Loucy (cell line): ENCODE data around the gene NAV1.
"Not testable (repeated sequence)": the region's sequence is repeated elsewhere in the genome, so short reads cannot be mapped to it uniquely, and the experiment has no call there.

Experiments used
- H2AFZ ChIP-seq: fragments of 200-600 bp; sonication (generic); 2 replicates; pipeline ENCODE4 v1.6.0; 2016; ENCODE audit warnings: antibody characterized with exemption, mild to moderate bottlenecking, low read length, moderate library complexity
- H3F3A ChIP-seq: fragments of 200-600 bp; 2 replicates; pipeline ENCODE4 v1.6.0; 2016; ENCODE audit warnings: antibody characterized with exemption, low read depth, mild to moderate bottlenecking
- H3K27me3 ChIP-seq: fragments of 200-600 bp; sonication (generic); 2 replicates; pipeline ENCODE4 v1.6.1; 2014; ENCODE audit warnings: low read length, mild to moderate bottlenecking; ENCODE audit not compliant: insufficient read depth, poor library complexity, severe bottlenecking
- H3K36me3 ChIP-seq: fragments of 200-600 bp; sonication (generic); 2 replicates; pipeline ENCODE4 v1.6.1; 2016; ENCODE audit warnings: low read length; ENCODE audit not compliant: insufficient read depth
- H3K4me1 ChIP-seq: fragments of 200-600 bp; sonication (generic); 2 replicates; pipeline ENCODE4 v1.5.1; 2014; ENCODE audit warnings: low read length, mild to moderate bottlenecking; ENCODE audit not compliant: insufficient read depth, poor library complexity, severe bottlenecking
- H3K4me2 ChIP-seq: fragments of 200-600 bp; sonication (generic); 2 replicates; pipeline ENCODE4 v1.6.0; 2014; ENCODE audit warnings: antibody characterized with exemption, low read length, low read depth, mild to moderate bottlenecking; ENCODE audit not compliant: poor library complexity, severe bottlenecking
- H3K4me3 ChIP-seq: fragments of 200-600 bp; sonication (generic); 2 replicates; pipeline ENCODE4 v1.5.1; 2014; ENCODE audit warnings: low read length, mild to moderate bottlenecking, mixed read lengths; ENCODE audit not compliant: poor library complexity, severe bottlenecking
- H3K79me2 ChIP-seq: fragments of 200-600 bp; sonication (generic); 2 replicates; pipeline ENCODE4 v1.6.1; 2014; ENCODE audit warnings: low read length; ENCODE audit not compliant: insufficient read depth
- H3K9ac ChIP-seq: fragments of 200-600 bp; sonication (generic); 2 replicates; pipeline ENCODE4 v1.6.0; 2014; ENCODE audit warnings: mild to moderate bottlenecking, low read depth, low read length, moderate library complexity; ENCODE audit not compliant: poor library complexity, severe bottlenecking
- H3K9me2 ChIP-seq: fragments of 200-600 bp; sonication (generic); replicated peaks from 2 replicates; pipeline ENCODE4 v1.6.1; 2016; ENCODE audit warnings: low read depth, low read length, mixed read lengths
- H3K9me3 ChIP-seq: fragments of 200-600 bp; sonication (generic); 2 replicates; pipeline ENCODE4 v1.6.1; 2014; ENCODE audit warnings: mild to moderate bottlenecking, antibody characterized with exemption, low read length, low read depth; ENCODE audit not compliant: insufficient read depth
- H4K20me1 ChIP-seq: fragments of 200-600 bp; sonication (generic); 2 replicates; pipeline ENCODE4 v1.6.0; 2014; ENCODE audit warnings: antibody characterized with exemption, low read length, mild to moderate bottlenecking; ENCODE audit not compliant: insufficient read depth, poor library complexity, severe bottlenecking
- CTCF ChIP-seq: fragments of 200-600 bp; sonication (generic); conservative IDR thresholded peaks from 2 replicates; pipeline ENCODE4 v1.5.1; 2014; ENCODE audit warnings: mild to moderate bottlenecking, antibody characterized with exemption, low read length
- EZH2phosphoT487 ChIP-seq: fragments of 200-600 bp; IDR thresholded peaks from 2 replicates; pipeline ENCODE4 v1.6.1; 2018; ENCODE audit warnings: antibody characterized with exemption, mild to moderate bottlenecking, moderate library complexity, borderline replicate concordance

Gene NAV1

GRCh38 chr1:201491896-201492511 is 46.9 kb upstream of the NAV1 start:
- Histone ChIP-seq H3K27me3 (no peaks in the 10 kb centered on the region), H2AFZ (no peak overlapping the region), H3K36me3 (peaks cover 70% of the 10 kb centered on the region; the same call in 1 of the 2 replicates), H3F3A (no peaks in the 10 kb centered on the region), H3K4me3 (no peak overlapping the region), H3K9me2 (no peaks in the 10 kb centered on the region), H4K20me1 (no peaks in the 10 kb centered on the region), H3K9ac (no peak overlapping the region), H3K4me1 (no peaks in the 10 kb centered on the region), H3K9me3 (no peaks in the 10 kb centered on the region), H3K79me2 (no peaks in the 10 kb centered on the region; the same call in 1 of the 2 replicates), H3K4me2 (no peak overlapping the region)
- TF ChIP-seq CTCF: no peak
- no peak for TF ChIP-seq EZH2phosphoT487

GRCh38 chr1:201493026-201493656 is 45.8 kb upstream of the NAV1 start:
- not testable (repeated sequence) for H3K79me2 ChIP-seq, H2AFZ ChIP-seq, H3K9me2 ChIP-seq, H3K4me1 ChIP-seq, H3K9ac ChIP-seq, H3K4me2 ChIP-seq, H3F3A ChIP-seq, H4K20me1 ChIP-seq, H3K4me3 ChIP-seq, H3K27me3 ChIP-seq, H3K9me3 ChIP-seq
- peaks cover 58% of the 10 kb centered on the region; the same call in 1 of the 2 replicates for H3K36me3 ChIP-seq

- Histone ChIP-seq H2AFZ (no peak overlapping the region), H3K9me2 (no peaks in the 10 kb centered on the region), H3K9me3 (no peaks in the 10 kb centered on the region), H3K36me3 (peaks cover 50% of the 10 kb centered on the region; the same call in 1 of the 2 replicates), H3K79me2 (peaks cover 8% of the 10 kb centered on the region; the same call in 1 of the 2 replicates), H3K9ac (no peak overlapping the region), H3K4me3 (no peak overlapping the region), H3K4me2 (no peak overlapping the region), H3K27me3 (no peaks in the 10 kb centered on the region), H4K20me1 (no peaks in the 10 kb centered on the region), H3K4me1 (no peaks in the 10 kb centered on the region), H3F3A (no peaks in the 10 kb centered on the region)
- TF ChIP-seq CTCF (no peak), EZH2phosphoT487 (no peak)
These were observed 44.9 kb upstream of the NAV1 start for GRCh38 chr1:201493757-201494617.
